ENCODE results near the gene GPR153.

The GPR153 gene

DNA sequence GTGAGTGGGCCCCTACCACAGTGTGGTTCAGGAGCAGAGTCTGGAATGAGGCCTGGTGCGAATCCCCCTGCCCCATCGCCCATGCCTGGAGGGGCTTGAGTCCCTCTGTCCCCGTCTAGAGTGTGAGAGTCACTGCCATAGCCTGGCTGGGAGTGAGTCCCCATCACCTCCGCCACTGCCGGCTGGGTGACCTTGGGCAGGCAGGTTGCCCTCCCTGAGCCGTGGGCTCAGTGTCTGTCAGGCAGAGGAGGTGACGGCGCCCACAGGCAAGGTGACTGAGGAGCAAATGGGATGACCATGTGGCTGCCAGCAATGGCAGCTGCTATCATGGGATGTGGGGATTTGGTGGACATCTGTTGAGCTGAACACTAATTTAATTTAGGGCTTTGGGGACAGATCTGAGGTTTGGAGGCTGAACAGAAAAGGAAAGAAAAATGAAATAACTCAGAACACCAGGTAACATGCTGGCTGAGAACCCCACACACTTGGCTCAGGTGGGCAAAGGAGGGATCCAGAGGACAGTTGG, 38.1 kb upstream of the GPR153 start:
- Histone ChIP-seq H3K36me3 (ENCODE audit: insufficient read depth, low read length) (no peaks in the 10 kb centered on the region), H3K27me3 (ENCODE audit: control insufficient read depth in 1 of 2, insufficient read depth in 2 of 2, low read length in 2 of 2) (no peaks in the 10 kb centered on the region), H3K4me1 (ENCODE audit: insufficient read depth, low read length) (no peaks in the 10 kb centered on the region), H3K9me3 (ENCODE audit: low read length) (no peaks in the 10 kb centered on the region), H3K27ac (ENCODE audit: low read depth, low read length) (no peak overlapping the region), H3K4me3 (ENCODE audit: low read depth in 1 of 2, low read length in 2 of 2) (no peak overlapping the region), H3K9ac (ENCODE audit: low read length) (no peak overlapping the region)

GRCh38 chr1:6298530-6298929, 37.6 kb upstream of the GPR153 start:
- no peaks in the 10 kb centered on the region for H3K36me3 ChIP-seq (ENCODE audit: insufficient read depth, low read length)
- H3K27me3 ChIP-seq (ENCODE audit: control insufficient read depth in 1 of 2, insufficient read depth in 2 of 2, low read length in 2 of 2) = no peaks in the 10 kb centered on the region
- no peak overlapping the region for H3K4me3 ChIP-seq (ENCODE audit: low read depth in 1 of 2, low read length in 2 of 2)
- H3K9ac ChIP-seq (ENCODE audit: low read length) = no peak overlapping the region
- H3K27ac ChIP-seq (ENCODE audit: low read depth, low read length) = no peak overlapping the region
- H3K4me1 ChIP-seq (ENCODE audit: insufficient read depth, low read length) = no peaks in the 10 kb centered on the region
- H3K9me3 ChIP-seq (ENCODE audit: low read length) = no peaks in the 10 kb centered on the region

DNA sequence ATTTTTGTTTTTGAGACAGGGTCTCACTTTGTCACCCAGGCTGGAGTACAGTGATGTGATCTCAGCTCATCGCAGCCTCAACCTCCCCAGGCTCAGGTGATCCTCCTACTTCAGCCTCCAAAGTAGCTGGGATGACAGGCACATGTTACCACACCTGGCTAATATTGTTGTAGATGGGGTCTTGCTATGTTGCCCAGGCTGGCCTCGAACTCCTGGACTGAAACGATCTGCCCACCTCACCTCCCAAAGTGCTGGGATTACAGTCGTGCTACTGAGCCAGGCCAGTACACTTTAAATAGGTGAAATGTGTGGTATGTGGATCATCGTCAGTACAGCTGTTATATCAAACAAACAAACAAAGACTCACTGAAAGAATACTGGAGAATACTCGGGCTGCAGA, 35.0 kb upstream of the GPR153 start:
- no peaks in the 10 kb centered on the region for H3K36me3 ChIP-seq (ENCODE audit: insufficient read depth, low read length)
- H3K9ac ChIP-seq (ENCODE audit: low read length) = no peak overlapping the region
- no peaks in the 10 kb centered on the region for H3K4me1 ChIP-seq (ENCODE audit: insufficient read depth, low read length)
- H3K9me3 ChIP-seq (ENCODE audit: low read length) = no peaks in the 10 kb centered on the region
- no peak overlapping the region for H3K4me3 ChIP-seq (ENCODE audit: low read depth in 1 of 2, low read length in 2 of 2)
- H3K27ac ChIP-seq (ENCODE audit: low read depth, low read length) = no peak overlapping the region
- H3K27me3 ChIP-seq (ENCODE audit: control insufficient read depth in 1 of 2, insufficient read depth in 2 of 2, low read length in 2 of 2) = no peaks in the 10 kb centered on the region

DNA sequence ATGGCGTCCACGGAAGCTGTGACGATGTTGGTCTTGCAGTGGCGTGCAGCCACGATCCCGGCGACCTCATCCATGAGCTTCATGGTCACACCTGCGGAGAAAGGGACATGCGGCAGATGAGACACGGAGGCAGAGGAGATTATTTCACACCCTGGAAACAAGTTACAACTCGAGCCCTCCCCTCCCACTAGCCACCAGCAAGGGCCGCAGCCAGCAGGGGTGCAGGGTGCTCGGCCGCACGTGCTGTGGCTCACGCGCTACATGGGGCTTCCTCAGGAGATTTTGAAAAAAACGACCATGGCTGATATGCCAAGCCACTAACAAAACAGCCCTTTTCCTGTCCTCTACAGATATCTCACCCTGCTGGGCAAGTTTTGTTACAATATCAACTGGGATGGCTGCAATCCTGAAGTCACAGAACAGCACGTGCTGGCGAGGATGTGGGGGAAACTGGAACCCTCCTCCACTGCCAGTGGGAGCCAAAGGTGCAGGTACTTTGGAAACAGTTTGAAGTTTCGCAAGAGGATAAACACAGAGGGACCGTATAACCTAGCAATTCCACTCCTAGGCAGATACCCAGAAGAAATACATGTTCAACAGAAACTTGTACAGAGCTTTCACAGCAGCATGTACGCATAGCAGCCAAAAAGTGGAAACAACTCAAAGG, 34.1 kb upstream of the GPR153 start:
- Histone ChIP-seq H3K27me3 (ENCODE audit: control insufficient read depth in 1 of 2, insufficient read depth in 2 of 2, low read length in 2 of 2) (no peaks in the 10 kb centered on the region), H3K36me3 (ENCODE audit: insufficient read depth, low read length) (no peaks in the 10 kb centered on the region), H3K4me1 (ENCODE audit: insufficient read depth, low read length) (no peaks in the 10 kb centered on the region), H3K9ac (ENCODE audit: low read length) (no peak overlapping the region), H3K27ac (ENCODE audit: low read depth, low read length) (no peak overlapping the region), H3K4me3 (ENCODE audit: low read depth in 1 of 2, low read length in 2 of 2) (no peak overlapping the region), H3K9me3 (ENCODE audit: low read length) (no peaks in the 10 kb centered on the region)

GRCh38 chr1:6294080-6294889, 33.4 kb upstream of the GPR153 start:
- H3K9ac ChIP-seq (ENCODE audit: low read length) = no peak overlapping the region
- H3K27ac ChIP-seq (ENCODE audit: low read depth, low read length) = no peak overlapping the region
- no peaks in the 10 kb centered on the region for H3K9me3 ChIP-seq (ENCODE audit: low read length)
- H3K27me3 ChIP-seq (ENCODE audit: control insufficient read depth in 1 of 2, insufficient read depth in 2 of 2, low read length in 2 of 2) = no peaks in the 10 kb centered on the region
- no peaks in the 10 kb centered on the region for H3K36me3 ChIP-seq (ENCODE audit: insufficient read depth, low read length)
- H3K4me3 ChIP-seq (ENCODE audit: low read depth in 1 of 2, low read length in 2 of 2) = no peak overlapping the region
- no peaks in the 10 kb centered on the region for H3K4me1 ChIP-seq (ENCODE audit: insufficient read depth, low read length)

DNA sequence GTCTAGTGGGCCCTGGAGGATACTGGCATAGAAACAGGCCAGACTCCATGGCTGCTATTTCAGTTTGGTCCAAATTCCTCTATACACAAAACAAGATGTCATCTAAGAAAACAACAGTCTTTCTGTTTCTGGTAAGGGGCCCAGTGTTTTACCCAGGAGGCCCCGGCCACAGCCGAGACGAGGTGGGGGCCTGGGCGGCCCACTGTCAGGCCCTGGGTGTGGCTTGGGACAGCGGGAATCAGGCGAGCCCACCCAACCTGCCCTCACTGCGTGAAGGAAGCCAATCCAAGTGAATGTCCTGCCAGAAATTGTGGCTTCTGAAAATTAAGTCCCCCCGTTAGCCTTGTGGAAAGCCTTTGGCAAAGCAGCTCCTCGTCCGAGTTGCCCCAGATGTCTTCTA, 31.2 kb upstream of the GPR153 start:
- Histone ChIP-seq H3K9me3 (ENCODE audit: low read length) (no peaks in the 10 kb centered on the region), H3K9ac (ENCODE audit: low read length) (no peak overlapping the region), H3K27ac (ENCODE audit: low read depth, low read length) (no peak overlapping the region), H3K27me3 (ENCODE audit: control insufficient read depth in 1 of 2, insufficient read depth in 2 of 2, low read length in 2 of 2) (no peaks in the 10 kb centered on the region), H3K4me1 (ENCODE audit: insufficient read depth, low read length) (no peaks in the 10 kb centered on the region), H3K36me3 (ENCODE audit: insufficient read depth, low read length) (no peaks in the 10 kb centered on the region), H3K4me3 (ENCODE audit: low read depth in 1 of 2, low read length in 2 of 2) (no peak overlapping the region)

- Histone ChIP-seq H3K4me1 (ENCODE audit: insufficient read depth, low read length) (no peaks in the 10 kb centered on the region), H3K9me3 (ENCODE audit: low read length) (no peaks in the 10 kb centered on the region), H3K27me3 (ENCODE audit: control insufficient read depth in 1 of 2, insufficient read depth in 2 of 2, low read length in 2 of 2) (no peaks in the 10 kb centered on the region), H3K36me3 (ENCODE audit: insufficient read depth, low read length) (no peaks in the 10 kb centered on the region), H3K27ac (ENCODE audit: low read depth, low read length) (no peak overlapping the region), H3K4me3 (ENCODE audit: low read depth in 1 of 2, low read length in 2 of 2) (no peak overlapping the region), H3K9ac (ENCODE audit: low read length) (no peak overlapping the region)
These were observed 27.8 kb upstream of the GPR153 start for GRCh38 chr1:6288665-6289064.

- no peak overlapping the region for H3K9ac ChIP-seq (ENCODE audit: low read length)
- H3K4me3 ChIP-seq (ENCODE audit: low read depth in 1 of 2, low read length in 2 of 2) = no peak overlapping the region
- no peaks in the 10 kb centered on the region for H3K4me1 ChIP-seq (ENCODE audit: insufficient read depth, low read length)
- no peaks in the 10 kb centered on the region for H3K36me3 ChIP-seq (ENCODE audit: insufficient read depth, low read length)
- H3K9me3 ChIP-seq (ENCODE audit: low read length) = no peaks in the 10 kb centered on the region
- no peak overlapping the region for H3K27ac ChIP-seq (ENCODE audit: low read depth, low read length)
- H3K27me3 ChIP-seq (ENCODE audit: control insufficient read depth in 1 of 2, insufficient read depth in 2 of 2, low read length in 2 of 2) = no peaks in the 10 kb centered on the region
These were observed 27.1 kb upstream of the GPR153 start for GRCh38 chr1:6288026-6288425.

- Histone ChIP-seq H3K27ac (ENCODE audit: low read depth, low read length) (no peak overlapping the region), H3K36me3 (ENCODE audit: insufficient read depth, low read length) (no peaks in the 10 kb centered on the region), H3K27me3 (ENCODE audit: control insufficient read depth in 1 of 2, insufficient read depth in 2 of 2, low read length in 2 of 2) (no peaks in the 10 kb centered on the region), H3K4me3 (ENCODE audit: low read depth in 1 of 2, low read length in 2 of 2) (no peak overlapping the region), H3K9me3 (ENCODE audit: low read length) (no peaks in the 10 kb centered on the region), H3K9ac (ENCODE audit: low read length) (no peak overlapping the region), H3K4me1 (ENCODE audit: insufficient read depth, low read length) (no peaks in the 10 kb centered on the region)
These were observed 26.6 kb upstream of the GPR153 start for GRCh38 chr1:6287431-6287886.

DNA sequence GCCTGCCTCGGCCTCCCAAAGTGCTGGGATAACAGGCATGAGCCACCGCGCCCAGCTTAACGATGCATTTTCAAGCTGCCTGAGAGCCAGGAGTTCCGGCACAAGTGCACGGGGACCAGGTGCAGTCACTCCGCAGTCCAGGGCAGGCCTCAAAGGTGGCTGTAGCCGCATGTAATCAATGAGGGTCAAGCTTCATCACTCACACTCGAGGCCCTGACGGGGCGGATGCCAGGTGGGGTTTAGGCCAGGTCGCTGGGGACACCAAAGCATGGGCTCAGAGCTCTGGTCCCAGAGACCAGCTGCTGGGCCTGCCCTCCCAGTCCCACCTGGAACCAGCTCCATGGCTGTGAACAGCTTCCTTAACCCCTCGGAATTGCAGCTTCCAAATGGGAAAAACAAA, 26.1 kb upstream of the GPR153 start:
- Histone ChIP-seq H3K9me3 (ENCODE audit: low read length) (no peaks in the 10 kb centered on the region), H3K4me3 (ENCODE audit: low read depth in 1 of 2, low read length in 2 of 2) (no peak overlapping the region), H3K9ac (ENCODE audit: low read length) (no peak overlapping the region), H3K4me1 (ENCODE audit: insufficient read depth, low read length) (no peaks in the 10 kb centered on the region), H3K27ac (ENCODE audit: low read depth, low read length) (no peak overlapping the region), H3K36me3 (ENCODE audit: insufficient read depth, low read length) (no peaks in the 10 kb centered on the region), H3K27me3 (ENCODE audit: control insufficient read depth in 1 of 2, insufficient read depth in 2 of 2, low read length in 2 of 2) (no peaks in the 10 kb centered on the region)

DNA sequence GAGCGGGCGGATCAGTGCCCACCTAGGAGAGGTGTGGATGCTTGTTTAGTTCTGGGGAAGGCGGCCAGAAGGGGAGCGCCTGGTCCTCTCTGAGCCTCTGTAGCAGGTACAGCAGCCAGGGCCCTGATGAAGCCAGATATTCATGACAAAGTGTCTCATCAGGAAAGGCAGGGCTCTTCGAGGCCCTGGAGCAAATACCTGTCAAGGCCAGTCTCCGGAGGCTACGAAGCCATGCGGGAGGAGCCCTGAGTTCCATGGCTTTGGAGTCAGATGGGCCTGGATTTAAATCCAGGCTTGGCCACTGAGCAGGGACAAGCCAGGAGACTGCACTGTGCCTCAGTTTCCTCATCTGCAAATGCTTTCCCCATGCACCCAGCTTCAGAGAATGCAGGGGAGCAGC, 25.4 kb upstream of the GPR153 start:
- Histone ChIP-seq H3K9ac (ENCODE audit: low read length) (no peak overlapping the region), H3K36me3 (ENCODE audit: insufficient read depth, low read length) (no peaks in the 10 kb centered on the region), H3K4me1 (ENCODE audit: insufficient read depth, low read length) (no peaks in the 10 kb centered on the region), H3K4me3 (ENCODE audit: low read depth in 1 of 2, low read length in 2 of 2) (no peak overlapping the region), H3K27ac (ENCODE audit: low read depth, low read length) (no peak overlapping the region), H3K27me3 (ENCODE audit: control insufficient read depth in 1 of 2, insufficient read depth in 2 of 2, low read length in 2 of 2) (no peaks in the 10 kb centered on the region), H3K9me3 (ENCODE audit: low read length) (no peaks in the 10 kb centered on the region)
